ENCODE data around the gene SPATA4.

DNA sequence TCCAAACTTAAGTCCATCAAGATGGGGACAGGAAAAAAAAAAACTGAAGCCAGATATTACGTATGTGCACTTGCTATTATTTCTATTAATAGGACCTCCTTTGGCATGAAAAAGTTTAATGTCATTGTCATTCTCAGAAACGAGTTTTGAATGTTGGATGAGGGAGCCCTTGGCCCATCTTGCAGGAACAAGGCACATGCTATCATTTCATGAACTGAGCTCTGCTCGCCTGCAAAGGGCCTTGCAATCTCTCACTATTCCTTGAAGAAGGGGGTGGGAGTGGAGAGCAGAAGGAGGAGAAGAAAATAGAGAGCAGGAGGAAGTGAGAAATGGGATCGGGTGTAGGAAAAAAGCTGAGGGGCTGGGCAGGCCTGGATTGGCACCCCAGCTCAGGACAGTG is 34.3 kb upstream of the SPATA4 start:
- TF ChIP-seq EP300 (IDR thresholded peaks at IDR 0.05) (no peak), POLR2A (IDR thresholded peaks at IDR 0.05) (no peak)
- TF ChIP-seq, protein P1, sequence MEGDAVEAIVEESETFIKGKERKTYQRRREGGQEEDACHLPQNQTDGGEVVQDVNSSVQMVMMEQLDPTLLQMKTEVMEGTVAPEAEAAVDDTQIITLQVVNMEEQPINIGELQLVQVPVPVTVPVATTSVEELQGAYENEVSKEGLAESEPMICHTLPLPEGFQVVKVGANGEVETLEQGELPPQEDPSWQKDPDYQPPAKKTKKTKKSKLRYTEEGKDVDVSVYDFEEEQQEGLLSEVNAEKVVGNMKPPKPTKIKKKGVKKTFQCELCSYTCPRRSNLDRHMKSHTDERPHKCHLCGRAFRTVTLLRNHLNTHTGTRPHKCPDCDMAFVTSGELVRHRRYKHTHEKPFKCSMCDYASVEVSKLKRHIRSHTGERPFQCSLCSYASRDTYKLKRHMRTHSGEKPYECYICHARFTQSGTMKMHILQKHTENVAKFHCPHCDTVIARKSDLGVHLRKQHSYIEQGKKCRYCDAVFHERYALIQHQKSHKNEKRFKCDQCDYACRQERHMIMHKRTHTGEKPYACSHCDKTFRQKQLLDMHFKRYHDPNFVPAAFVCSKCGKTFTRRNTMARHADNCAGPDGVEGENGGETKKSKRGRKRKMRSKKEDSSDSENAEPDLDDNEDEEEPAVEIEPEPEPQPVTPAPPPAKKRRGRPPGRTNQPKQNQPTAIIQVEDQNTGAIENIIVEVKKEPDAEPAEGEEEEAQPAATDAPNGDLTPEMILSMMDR (IDR thresholded peaks at IDR 0.05): no peak
